GM18499 (cell line): ENCODE results near the gene SGK1.
"Not testable (repeated sequence)": the region's sequence is repeated elsewhere in the genome, so short reads cannot be mapped to it uniquely, and the experiment has no call there.

Source experiments
- ATAC-seq: cut with Tn5 transposase; IDR thresholded peaks from one replicate; pipeline ENCODE4 v1.9.1; 2021; ENCODE audit warnings: moderate number of reproducible peaks; ENCODE audit not compliant: insufficient read depth, unreplicated experiment

SGK1 gene

DNA sequence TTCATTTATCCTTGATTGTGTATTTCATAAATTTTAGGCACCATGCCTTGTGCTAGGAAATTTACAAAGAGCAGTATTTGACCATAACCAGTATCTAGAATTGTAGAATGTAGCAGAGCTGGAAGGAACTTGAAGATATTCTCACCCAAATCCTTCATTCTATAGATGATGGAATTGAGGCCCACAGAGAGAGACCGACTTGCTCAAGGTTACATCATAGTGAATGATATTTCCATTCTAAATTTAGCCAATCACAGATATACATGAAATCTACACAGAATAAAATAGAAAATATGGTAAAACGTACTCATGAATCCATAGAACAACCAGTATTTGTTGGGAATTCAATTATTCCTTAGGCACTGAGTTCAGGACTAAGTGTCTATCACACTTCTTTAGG is 10.9 kb upstream of the SGK1 start:
- no peak for ATAC-seq

DNA sequence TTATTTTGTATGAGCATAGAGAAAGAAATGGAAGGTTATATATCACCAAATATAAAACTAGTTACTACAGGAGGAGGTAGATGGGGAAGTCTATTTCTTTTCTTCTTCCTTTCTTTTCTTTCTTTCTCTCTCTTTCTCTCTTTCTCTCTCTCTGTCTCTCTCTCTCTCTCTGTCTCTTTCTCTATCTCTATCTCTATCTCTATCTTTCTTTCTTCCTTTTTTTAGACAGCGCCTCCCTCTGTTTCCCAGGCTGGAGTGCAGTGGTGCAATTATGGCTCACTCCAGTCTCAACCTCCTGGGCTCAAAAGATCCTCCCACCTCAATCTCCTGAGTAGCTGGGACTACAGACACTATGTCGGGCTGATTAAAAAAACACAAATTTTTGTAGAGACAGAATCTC is 10.2 kb upstream of the SGK1 start:
- ATAC-seq = no peak

GRCh38 chr6:134326192-134326591 is 8.3 kb upstream of the SGK1 start:
- not testable (repeated sequence) for ATAC-seq

GRCh38 chr6:134324766-134325165 is 6.9 kb upstream of the SGK1 start:
- ATAC-seq = no peak

GRCh38 chr6:134324141-134324540 is 6.2 kb upstream of the SGK1 start:
- ATAC-seq = no peak

DNA sequence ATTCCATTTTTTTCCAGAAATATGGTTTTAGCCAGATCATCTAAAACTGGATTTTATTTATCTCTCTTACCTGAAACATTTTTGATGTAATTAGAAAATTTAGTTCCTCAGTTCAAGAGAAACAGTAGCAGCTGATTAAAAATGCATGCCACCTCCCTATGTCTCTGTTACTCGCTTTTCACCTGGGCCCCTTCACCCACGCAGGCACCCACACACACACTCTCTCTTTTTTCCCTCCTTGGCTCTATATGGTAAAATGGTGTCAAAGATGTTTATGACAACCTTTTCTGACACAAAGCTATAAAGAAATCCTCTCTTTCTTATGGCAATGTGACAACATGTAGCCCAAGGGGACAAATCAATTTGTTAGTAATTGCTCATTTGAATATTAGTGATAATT is 5.8 kb upstream of the SGK1 start:
- ATAC-seq = no peak

- no peak for ATAC-seq
Measured at GRCh38 chr6:134323294-134323693, 5.4 kb upstream of the SGK1 start.

DNA sequence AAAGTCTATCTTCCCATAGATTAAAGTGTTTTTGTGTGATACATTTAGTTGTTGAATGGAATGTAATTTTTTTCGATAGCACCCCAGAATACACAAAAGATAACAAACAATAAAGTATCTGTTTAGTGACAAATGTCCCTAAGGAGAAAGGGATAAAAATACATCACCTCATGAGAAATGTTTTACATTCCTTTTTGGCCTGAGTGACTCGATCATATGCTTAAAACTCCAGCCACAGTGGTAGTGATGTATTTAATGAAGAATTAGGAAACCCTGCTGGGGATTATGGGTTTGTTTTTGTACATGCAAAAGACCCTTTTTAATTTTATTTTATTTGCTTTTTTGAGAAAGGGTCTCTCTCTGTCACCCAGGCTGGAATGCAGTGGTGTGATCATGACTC is 4.3 kb upstream of the SGK1 start:
- no peak for ATAC-seq

DNA sequence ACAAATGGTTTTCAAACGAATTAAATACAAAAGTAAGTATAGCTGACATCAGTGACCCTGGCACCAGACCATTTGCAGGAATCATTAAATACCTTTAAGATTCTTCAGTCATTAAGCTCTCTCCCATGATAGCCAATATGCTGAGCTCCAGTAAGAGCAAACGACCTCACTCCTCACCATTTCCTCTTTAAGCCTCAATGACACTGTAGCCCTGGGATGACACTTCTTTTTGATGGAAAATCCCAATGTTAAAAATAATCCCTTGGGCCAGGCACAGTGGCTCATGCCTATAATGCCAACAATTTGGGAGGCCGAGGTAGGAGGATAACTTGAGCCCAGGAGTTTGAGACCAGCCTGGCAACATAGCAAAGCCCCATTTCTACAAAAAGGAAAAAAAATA is 3.3 kb upstream of the SGK1 start:
- no peak for ATAC-seq

GRCh38 chr6:134319686-134320085 is 1.8 kb upstream of the SGK1 start:
- ATAC-seq = not testable (repeated sequence)

GRCh38 chr6:134318974-134319281 is 1.0 kb upstream of the SGK1 start:
- no peak for ATAC-seq

- no peak for ATAC-seq
Measured at GRCh38 chr6:134318236-134318973, 493 bp upstream of the SGK1 start.

DNA sequence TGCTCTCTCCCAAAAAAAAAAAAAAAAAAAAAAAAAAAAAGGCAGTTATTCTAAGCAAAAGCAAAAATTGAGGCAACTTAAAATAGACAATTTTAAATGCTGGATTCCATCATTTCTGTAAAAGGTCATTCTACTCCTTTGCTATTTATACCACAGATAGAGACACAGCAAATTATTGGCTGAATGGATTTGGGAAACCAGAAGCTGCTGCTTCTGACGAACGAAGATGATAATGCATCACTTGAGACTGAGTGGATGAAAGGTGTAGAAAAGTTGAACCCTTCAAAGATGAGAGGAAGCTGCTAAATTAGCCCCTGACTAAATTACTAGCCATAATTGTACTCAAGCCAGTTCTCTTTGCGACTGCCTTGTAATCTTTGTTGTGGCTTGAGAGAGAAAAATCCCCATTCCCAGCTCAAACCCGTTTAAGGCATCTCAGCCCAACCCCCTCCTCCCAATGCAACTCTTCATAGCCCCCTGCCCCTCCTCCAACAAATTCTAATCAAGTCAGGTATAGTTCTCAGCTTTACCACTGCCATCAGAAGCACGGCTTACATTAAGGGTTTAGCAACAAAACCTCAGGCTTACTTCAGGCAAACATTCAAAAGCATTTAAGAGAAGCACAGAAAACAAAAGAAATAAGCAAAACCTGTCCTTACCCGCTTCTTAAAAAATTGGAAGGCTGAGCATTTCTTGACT is 1.0 kb downstream of the SGK1 start:
- ATAC-seq = no peak

- ATAC-seq = no peak
Measured at GRCh38 chr6:134315974-134316441, 1.9 kb downstream of the SGK1 start.

- ATAC-seq = no peak
Measured at GRCh38 chr6:134315189-134315588, 2.7 kb downstream of the SGK1 start.

- no peak for ATAC-seq
Measured at GRCh38 chr6:134314006-134314821, 3.7 kb downstream of the SGK1 start.

GRCh38 chr6:134312038-134312660 is 5.8 kb downstream of the SGK1 start:
- ATAC-seq = no peak

DNA sequence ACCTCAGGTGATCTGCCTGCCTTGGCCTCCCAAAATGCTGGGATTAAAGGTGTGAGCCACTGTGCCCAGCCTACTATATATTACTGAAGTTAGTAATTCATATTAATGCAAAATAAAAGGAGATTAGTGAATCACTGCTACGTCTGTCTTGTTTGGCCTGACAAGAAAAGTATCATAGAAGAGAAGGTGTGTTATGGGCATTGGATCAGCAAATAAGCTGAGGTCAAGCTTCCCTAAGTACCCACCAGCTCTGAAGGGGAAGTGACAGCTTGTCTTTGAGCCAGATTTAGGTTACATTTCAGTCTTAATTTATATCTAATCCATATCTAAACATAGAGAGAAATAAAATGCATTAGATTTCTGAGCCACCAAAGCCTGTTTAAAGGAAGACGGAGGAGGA is 7.1 kb downstream of the SGK1 start:
- no peak for ATAC-seq

DNA sequence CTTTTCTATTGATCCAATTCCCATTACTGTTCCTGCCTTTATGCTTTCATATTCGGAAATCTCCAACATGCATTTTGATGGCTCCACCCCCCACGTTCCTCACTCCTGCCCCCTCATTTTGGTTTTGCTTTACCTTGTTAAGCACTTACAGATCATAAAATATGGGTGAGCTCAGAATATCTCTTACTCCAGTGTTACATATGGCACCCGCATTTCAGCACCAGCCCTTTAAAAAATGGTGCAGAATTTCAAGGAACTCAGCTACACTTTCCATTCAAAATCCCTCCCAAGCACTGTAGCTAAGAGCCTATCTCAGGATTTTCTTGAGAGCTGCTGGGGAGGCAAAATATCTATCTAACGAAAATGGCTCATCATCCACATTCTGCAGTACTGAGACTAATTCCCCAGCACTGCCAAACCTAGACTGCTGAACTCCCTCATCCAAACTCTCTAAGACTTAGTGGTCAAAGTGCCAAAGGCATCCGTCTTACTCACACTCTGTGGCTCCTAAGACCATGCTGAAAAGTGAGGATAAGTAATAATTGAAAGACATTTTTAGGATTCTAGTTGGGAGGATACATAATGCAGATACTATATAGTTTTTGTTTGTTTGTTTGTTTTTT is 7.8 kb downstream of the SGK1 start:
- no peak for ATAC-seq

- ATAC-seq = no peak
Measured at GRCh38 chr6:134309227-134309626, 8.7 kb downstream of the SGK1 start.
